Common myeloid progenitor, CD34-positive (primary cell): ENCODE results near the gene ARHGDIA.

Experiments used
- CTCF ChIA-PET: fragments of 350-600 bp; sonication (Branson Sonifier 250); formaldehyde crosslinking; loops from one replicate; lab custom pipeline; 2021; ENCODE audit warnings: antibody characterized with exemption; lab: Charles Lee
- POLR2A ChIA-PET: fragments of 350-600 bp; sonication (Branson Sonifier 250); formaldehyde crosslinking; loops from one replicate; lab custom pipeline; 2021; ENCODE audit warnings: antibody characterized with exemption; lab: Charles Lee
- DNase-seq, 3 donors: peaks; one replicate each; pipeline versions ENCODE4 v3.0.0 to v3.0.0-alpha.2; 2013
- H3K27ac ChIP-seq, 2 experiments: 1 replicate in 1 of 2; 2 replicates in 1 of 2; pipeline ENCODE4 v1.7.0; 2013; ENCODE audit warnings: inconsistent platforms in 2 of 2, low read length in 2 of 2, mild to moderate bottlenecking in 2 of 2, low read depth in 1 of 2, moderate library complexity in 1 of 2; ENCODE audit not compliant: severe bottlenecking in 2 of 2, insufficient read depth in 1 of 2, poor library complexity in 1 of 2
- H3K27me3 ChIP-seq, 5 experiments: replicated peaks in 2 of 5; 1 replicate in 3 of 5; 2 replicates in 2 of 5; pipeline versions ENCODE4 v1.6.1 to v1.7.0; 2013; ENCODE audit warnings: low read length in 4 of 5, mild to moderate bottlenecking in 2 of 5, moderate library complexity in 2 of 5, inconsistent platforms in 1 of 5; ENCODE audit not compliant: insufficient read depth in 5 of 5, control insufficient read depth in 4 of 5
- H3K36me3 ChIP-seq, 4 experiments: 1 replicate in 2 of 4; 2 replicates in 2 of 4; pipeline versions ENCODE4 v1.6.1 to v1.7.0; 2013; ENCODE audit warnings: low read length in 3 of 4, control low read depth in 1 of 4, mild to moderate bottlenecking in 1 of 4; ENCODE audit not compliant: control insufficient read depth in 4 of 4, insufficient read depth in 4 of 4
- H3K4me1 ChIP-seq, 4 experiments: 1 replicate in 3 of 4; 2 replicates in 1 of 4; pipeline versions ENCODE4 v1.6.1 to v1.7.1; 2013; ENCODE audit warnings: low read length in 3 of 4, mild to moderate bottlenecking in 3 of 4, control low read depth in 1 of 4, inconsistent platforms in 1 of 4, moderate library complexity in 1 of 4; ENCODE audit not compliant: control insufficient read depth in 4 of 4, insufficient read depth in 4 of 4; ENCODE audit errors: control extremely low read depth in 1 of 4
- H3K4me3 ChIP-seq, 7 experiments: 1 replicate in 4 of 7; 2 replicates in 3 of 7; pipeline versions ENCODE4 v1.5.1 to v1.7.0; 2013; ENCODE audit warnings: mild to moderate bottlenecking in 7 of 7, low read length in 6 of 7, moderate library complexity in 6 of 7, inconsistent platforms in 2 of 7, low read depth in 2 of 7, control low read depth in 1 of 7; ENCODE audit not compliant: insufficient read depth in 4 of 7, control insufficient read depth in 1 of 7; ENCODE audit errors: extremely low read depth in 1 of 7
- H3K9me3 ChIP-seq, 5 experiments: 1 replicate in 4 of 5; 2 replicates in 1 of 5; pipeline versions ENCODE4 v1.6.1 to v1.7.1; 2013; ENCODE audit warnings: low read length in 4 of 5, mild to moderate bottlenecking in 2 of 5, inconsistent platforms in 1 of 5, low read depth in 1 of 5, moderate library complexity in 1 of 5; ENCODE audit not compliant: control insufficient read depth in 4 of 5, insufficient read depth in 2 of 5; ENCODE audit errors: control extremely low read depth in 1 of 5
- WGBS: methylation state at CpG from one replicate; pipeline ENCODE4 v1.1.5; 2013; ENCODE audit not compliant: insufficient coverage; 5-methylcytosine and 5-hydroxymethylcytosine counted together

ARHGDIA gene

DNA sequence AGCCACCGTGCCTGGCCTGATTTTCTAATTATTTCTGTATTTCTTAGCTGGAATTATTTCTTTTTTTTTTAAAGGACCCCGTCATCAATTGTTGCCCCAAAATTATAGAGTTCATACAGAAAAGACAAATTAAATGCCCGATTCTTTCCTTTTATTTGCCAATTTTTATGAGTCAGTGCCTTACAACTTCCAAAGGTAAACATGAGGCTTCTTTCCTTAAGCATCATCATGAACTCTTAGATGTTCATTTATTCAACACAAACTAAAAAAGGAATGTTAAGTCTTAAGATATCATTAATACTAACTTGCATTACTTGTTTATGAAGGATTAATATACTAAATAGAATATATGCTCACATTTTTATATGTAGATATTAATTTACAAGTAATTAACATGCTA is 7.2 kb upstream of the ARHGDIA start:
- Histone ChIP-seq H3K36me3 (peaks cover 6 to 32% (median 21%) of the 10 kb centered on the region in 4 experiments), H3K4me1 (peaks cover 0 to 1% (median 0%) of the 10 kb centered on the region in 4 experiments), H3K27me3 (no peaks in the 10 kb centered on the region), H3K4me3 (no peak overlapping the region), H3K9me3 (no peaks in the 10 kb centered on the region), H3K27ac (no peak overlapping the region)
- 94% methylated on average over 2 of the region's 3 CpGs for WGBS
- DNase-seq = no peak
- CTCF ChIA-PET = no interaction called here
- POLR2A ChIA-PET = interaction anchor here (0.6 kb wide), 1 partner anchor 18 kb away, joined by 3 read pairs; no protein-coding TSS in a partner anchor

DNA sequence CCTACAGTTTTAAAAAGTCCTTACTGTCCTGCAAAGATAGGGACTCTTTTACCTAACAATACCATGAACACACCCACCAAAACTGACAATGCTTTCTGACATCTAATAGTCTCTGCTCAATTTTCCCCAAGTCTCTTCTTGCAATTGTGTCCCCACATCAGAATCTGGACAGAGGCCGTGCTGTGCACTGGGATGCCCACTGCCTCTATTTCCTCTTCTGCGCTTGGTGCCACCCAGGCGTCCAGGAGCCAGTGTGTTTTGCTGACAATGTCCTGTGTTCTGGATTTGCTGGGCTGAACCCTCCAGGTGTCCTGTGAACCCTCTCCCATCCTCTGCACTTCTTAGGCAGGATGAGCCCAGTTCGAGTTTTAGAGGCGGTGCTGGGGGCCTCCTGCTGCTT is 6.4 kb upstream of the ARHGDIA start:
- Histone ChIP-seq H3K4me1 (peaks cover 0 to 8% (median 4%) of the 10 kb centered on the region in 4 experiments), H3K4me3 (no peak overlapping the region), H3K36me3 (peaks cover 6 to 32% (median 18%) of the 10 kb centered on the region in 4 experiments), H3K27me3 (no peaks in the 10 kb centered on the region), H3K27ac (no peak overlapping the region), H3K9me3 (no peaks in the 10 kb centered on the region)
- CTCF ChIA-PET = interaction anchor here (1.0 kb wide), 1 partner anchor 9 kb away, joined by 3 read pairs; no protein-coding TSS in a partner anchor
- no peak for DNase-seq
- POLR2A ChIA-PET = interaction anchor here (0.6 kb wide), 1 partner anchor 17 kb away, joined by 3 read pairs; no protein-coding TSS in a partner anchor
- WGBS = 100% methylated on average over 1 of the region's 5 CpGs

DNA sequence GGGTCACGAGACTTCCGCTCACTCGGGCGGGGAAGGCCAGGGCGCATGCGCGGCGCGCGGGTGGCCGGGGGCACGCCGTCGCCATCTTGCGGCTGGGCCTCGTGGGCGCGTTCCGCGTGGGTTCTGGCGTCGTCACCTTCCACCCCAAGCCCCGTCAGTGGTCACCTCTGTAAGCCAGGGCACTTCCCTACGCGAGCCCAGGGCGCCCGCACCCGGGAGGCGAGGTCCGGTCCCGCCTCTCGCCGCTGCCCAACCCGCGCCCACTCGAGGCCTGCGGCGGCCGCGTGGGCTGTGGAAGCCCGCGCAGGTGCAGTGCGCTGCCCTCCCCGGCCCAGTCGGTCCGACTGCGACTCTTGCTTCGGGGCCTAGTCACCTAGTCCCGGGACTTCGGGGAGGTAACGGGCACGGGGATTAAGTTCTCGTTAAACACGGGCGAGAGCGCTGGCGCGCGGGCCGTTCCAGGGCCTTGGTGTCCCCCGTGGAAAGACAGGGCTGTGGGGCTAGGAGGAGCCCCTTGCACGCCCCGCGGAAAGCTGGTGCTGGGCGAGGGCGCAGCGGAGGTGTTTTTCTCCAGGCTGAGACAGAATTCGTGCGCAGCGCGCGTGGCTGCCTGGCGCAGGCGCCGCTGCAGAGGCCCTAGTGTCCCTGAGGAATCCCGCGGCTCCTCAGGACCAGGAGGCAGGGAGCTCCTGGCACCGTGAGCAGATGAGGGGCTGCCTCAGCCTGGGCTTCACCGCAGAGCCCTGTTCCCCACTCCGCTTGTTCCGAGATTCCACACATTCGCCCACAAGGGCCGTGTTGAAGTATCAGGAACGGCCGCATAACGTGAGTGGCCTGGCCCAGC is 472 bp upstream of the ARHGDIA start:
- Histone ChIP-seq H3K4me3 (peak overlapping the region; percentile 46 to 90 (median 81)), H3K4me1 (peaks cover 0 to 56% (median 48%) of the 10 kb centered on the region in 4 experiments), H3K36me3 (peaks cover 0 to 31% (median 19%) of the 10 kb centered on the region in 4 experiments), H3K27me3 (no peaks in the 10 kb centered on the region), H3K27ac (peak overlapping the region; percentile 88 to 95), H3K9me3 (no peaks in the 10 kb centered on the region)
- WGBS = under 1% methylated on average over 81 of the region's 86 CpGs
- DNase-seq = peak; percentile 88 to 93 (median 91)
- POLR2A ChIA-PET = interaction anchor here (0.5 to 2.6 kb wide), 4 partner anchors 10 to 83 kb away, joined by 3 to 21 read pairs (median 5); partner anchors contain the start of genes P4HB and SIRT7
- CTCF ChIA-PET = interaction anchor here (1.1 to 2.6 kb wide), 4 partner anchors 9 to 13 kb away, joined by 3 to 20 read pairs (median 4); no protein-coding TSS in a partner anchor

GRCh38 chr17:81870131-81870980 is 781 bp downstream of the ARHGDIA start:
- Histone ChIP-seq H3K36me3 (peaks cover 0 to 40% (median 23%) of the 10 kb centered on the region in 4 experiments), H3K27ac (peak overlapping the region; percentile 77 to 89), H3K4me3 (peak overlapping the region; percentile 44 to 91 (median 86)), H3K27me3 (no peaks in the 10 kb centered on the region), H3K9me3 (no peaks in the 10 kb centered on the region), H3K4me1 (peaks cover 0 to 65% (median 51%) of the 10 kb centered on the region in 4 experiments)
- CTCF ChIA-PET = interaction anchor here (0.7 to 3.8 kb wide), 16 partner anchors 9 to 185 kb away, joined by 3 to 20 read pairs (median 4); partner anchors contain the start of genes MAFG and P4HB
- POLR2A ChIA-PET = interaction anchor here (1.2 to 2.6 kb wide), 3 partner anchors 9 to 47 kb away, joined by 3 to 21 read pairs (median 5); partner anchors contain the start of genes P4HB and SIRT7
- 1% methylated on average over 61 of the region's 65 CpGs for WGBS
- peak in 2 of 3 donors; percentile 59 to 65 for DNase-seq

DNA sequence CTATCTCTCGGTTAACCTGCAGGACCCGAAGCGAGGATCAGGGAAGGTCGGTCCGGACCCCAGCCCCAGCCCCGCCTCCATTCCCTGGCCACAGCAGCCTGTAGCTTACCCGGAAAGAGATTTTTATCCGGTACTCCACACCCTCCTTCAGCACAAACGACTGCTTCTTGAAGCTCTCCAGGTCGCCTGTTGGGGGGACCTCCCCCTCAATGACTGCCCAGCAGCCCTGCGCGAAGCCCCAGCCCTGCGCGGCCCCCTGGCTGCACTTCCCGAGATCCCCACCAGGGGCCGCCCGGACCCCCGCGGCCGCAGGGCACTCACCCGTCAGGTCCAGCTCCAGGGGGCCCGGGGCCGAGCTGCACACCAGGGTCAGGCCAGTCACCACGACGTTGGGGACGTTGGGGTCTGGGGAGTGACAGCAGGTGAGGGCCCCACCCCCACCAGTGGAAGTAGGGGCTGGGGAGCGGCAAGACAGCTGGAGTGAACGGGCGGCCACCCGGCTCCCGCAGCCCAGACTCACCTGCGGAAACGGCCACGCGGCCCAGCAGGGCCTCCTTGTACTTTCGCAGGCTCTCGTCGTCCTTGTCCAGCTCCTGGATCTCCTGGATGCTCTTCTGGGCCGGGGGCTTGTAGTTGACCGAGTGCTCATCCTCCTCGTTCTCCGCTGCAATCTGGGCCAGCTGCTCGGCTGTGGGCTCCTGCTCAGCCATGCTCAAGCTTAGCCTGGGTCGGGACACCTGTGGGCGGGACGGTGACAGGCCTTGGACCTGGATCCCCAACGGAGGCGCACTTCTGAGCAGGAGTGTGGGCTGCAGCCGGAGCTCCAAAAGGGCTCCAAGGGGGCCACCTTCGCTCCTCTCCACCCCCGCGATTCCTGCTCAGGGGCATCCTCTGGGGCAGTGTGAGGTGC is 1.7 kb downstream of the ARHGDIA start:
- no peaks in the 10 kb centered on the region for H3K27me3 ChIP-seq
- peak overlapping the region in 1 of 2 experiments; percentile 89 for H3K27ac ChIP-seq
- peaks cover 0 to 42% (median 24%) of the 10 kb centered on the region in 4 experiments for H3K36me3 ChIP-seq
- H3K9me3 ChIP-seq = no peaks in the 10 kb centered on the region
- ChIA-PET POLR2A (interaction anchor here (0.6 to 2.6 kb wide), 5 partner anchors 8 to 311 kb away, joined by 3 to 21 read pairs (median 4); partner anchors contain the start of gene P4HB), CTCF (interaction anchor here (0.9 to 3.8 kb wide), 17 partner anchors 8 to 184 kb away, joined by 3 to 20 read pairs (median 5); partner anchors contain the start of genes MAFG and P4HB)
- peak overlapping the region in 6 of 7 experiments; percentile 80 to 91 (median 88) for H3K4me3 ChIP-seq
- 56% methylated on average over 52 of the region's 52 CpGs for WGBS
- DNase-seq = peak in 2 of 3 donors; percentile 59 to 61
- H3K4me1 ChIP-seq = peaks cover 0 to 65% (median 51%) of the 10 kb centered on the region in 4 experiments
